COR-L47 (cell line): ENCODE data around the gene PBX3.

Experiments
- DNase-seq: peaks from one replicate; lab custom pipeline; 2025; lab: John Stamatoyannopoulos, UW

The PBX3 gene

DNA sequence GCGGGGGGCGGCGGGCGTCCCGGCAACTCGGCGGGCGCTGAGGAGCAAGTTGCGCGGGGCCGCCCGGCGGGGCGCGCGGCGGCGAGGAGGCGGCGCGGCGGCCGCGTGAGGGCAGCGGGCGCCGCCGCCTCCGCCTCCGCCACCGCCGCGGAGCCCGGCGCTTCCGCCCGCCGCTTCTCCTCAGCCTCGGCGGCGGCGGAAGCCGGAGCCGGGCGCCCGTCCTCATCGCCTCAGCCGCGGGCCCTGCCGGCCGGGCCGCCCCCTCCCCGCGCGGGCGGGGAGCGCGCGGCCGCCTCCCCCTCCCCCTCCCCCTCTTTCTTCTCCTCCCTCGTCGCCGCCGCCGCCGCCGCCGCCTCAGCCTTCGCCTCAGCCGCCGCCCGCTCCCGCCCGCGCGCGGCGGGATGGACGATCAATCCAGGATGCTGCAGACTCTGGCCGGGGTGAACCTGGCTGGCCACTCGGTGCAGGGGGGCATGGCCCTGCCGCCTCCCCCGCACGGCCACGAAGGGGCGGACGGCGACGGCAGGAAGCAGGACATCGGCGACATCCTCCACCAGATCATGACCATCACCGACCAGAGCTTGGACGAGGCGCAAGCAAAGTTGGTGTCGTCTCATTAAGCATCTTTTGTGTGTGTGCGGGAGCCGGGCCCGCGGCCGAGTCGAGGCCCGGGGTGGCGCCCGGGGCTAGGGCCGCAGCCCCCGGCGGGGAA, at the start of gene PBX3:
TSS of gene PBX3 (plus strand) at position 321 of the 712 bp plus-strand sequence.
- peak; percentile 36 for DNase-seq

DNA sequence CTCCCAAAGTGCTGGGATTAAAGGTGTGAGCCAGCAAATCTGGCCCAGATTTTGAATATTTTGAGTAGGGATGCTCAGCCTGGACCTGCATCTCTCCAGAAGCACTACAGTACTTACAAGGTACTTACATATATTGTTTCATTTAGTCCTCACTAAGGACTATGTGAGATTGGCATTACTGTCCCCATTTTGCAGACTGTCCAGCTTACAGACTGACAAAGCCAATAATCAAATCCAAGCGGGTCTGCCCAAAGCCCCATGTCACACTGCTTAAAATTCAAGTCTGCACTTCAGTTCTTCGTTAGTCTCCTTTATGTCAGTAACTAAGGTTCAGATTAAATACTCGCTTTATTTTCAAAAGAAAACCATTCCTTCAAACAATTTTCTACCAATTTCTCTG, 47.3 kb upstream of the PBX3 start:
- DNase-seq: no peak

GRCh38 chr9:125700791-125701190, 46.4 kb upstream of the PBX3 start:
- DNase-seq: no peak

DNA sequence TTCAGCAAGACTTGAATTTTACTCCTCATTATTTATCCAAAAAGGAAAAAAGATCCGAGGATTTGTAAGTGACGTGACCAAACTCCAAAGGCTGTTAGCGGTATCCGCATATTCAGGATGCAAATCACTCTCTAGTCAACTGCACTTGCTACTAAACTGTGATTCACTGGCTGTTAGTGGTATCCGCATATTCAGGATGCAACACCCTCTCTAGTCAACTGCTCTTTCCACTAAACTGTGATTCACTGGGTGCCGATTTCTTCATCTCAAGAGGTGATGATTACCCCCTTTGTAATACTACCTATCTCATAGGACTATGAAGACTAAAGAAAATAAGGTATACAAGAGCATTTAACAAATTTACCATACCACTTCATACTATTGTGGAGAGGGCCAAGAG, 45.8 kb upstream of the PBX3 start:
- no peak for DNase-seq

DNA sequence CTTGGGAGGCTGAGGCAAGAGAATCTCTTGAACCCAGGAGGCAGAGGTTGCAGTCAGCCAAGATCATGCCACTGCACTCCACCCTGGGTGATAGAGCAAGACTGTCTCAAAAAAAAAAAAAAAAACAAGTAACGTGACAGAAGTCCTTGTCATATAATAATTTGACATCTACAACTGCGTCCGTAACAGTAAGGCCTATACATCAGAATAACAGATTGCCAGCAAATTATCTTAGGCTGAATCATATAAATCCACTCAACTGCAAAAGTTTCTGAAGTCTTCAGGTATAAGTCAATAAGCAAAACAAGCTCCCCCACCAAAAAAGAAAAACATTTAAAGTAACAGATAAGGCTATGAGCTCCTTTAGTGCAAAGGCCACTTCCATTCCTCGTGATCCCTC, 43.5 kb upstream of the PBX3 start:
- DNase-seq: no peak

DNA sequence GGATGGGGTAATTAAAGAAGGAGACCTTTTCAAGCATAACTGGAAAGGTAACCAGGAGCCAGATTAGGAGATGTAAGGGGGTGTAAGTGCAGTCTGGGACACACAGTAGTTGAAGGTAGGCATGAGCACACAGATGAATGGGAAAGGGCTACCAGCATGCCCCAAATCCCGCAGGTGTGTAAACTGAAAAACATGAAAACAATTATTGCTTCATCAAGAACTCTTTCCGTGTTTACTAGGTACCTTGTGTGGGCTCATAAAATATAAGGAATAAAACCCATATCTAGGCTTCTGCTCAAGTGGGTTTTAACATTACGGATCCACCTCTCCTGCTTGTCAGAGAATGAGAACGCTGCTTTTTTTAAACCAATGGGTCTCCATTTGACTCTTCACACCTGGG, 41.3 kb upstream of the PBX3 start:
- no peak for DNase-seq

DNA sequence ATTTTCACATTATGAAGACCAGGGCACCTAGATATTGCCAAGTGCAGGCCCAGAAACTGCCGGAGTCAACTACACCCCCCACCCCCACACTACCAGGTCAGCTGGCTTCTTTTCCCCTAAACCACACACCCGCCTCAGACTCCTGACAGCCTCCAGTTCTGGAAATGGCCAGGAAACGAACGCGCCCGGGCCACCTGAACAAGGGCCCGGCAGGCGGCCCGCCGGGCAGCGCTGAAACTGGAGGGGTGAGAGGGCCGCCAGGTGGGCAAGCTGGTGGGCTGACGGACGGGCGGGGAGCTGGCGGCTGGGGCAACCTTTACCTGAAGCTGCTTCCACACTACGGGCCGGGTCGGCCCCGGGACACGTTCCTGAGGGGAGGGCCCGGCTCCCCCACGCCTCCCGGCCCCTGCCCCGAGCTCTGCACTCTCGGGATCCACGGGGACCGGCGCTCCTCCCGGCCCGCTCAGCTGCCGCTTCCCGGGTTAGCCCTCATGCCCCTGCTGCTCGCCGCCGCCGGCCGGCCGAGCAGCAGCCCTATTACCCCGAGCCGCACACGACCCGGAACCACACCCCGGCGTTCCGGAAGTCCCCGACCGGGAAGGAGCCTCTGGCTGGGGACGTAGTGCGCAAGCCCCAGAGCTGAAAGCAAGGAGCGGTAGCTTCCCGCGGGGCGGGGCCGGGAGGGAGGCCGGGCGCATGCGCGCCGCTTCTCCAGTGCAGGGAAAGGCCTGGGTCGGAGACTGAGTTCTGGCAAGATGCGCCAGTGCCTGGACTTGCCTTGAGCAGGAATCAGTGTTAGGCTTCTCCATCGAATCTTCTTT, 40.3 kb upstream of the PBX3 start, which contains the start of gene MAPKAP1:
TSS of gene MAPKAP1 (minus strand) at position 558 of the 821 bp plus-strand sequence. CDS start 34,634 bp downstream, outside the sequence.
- DNase-seq: peak; percentile 93

DNA sequence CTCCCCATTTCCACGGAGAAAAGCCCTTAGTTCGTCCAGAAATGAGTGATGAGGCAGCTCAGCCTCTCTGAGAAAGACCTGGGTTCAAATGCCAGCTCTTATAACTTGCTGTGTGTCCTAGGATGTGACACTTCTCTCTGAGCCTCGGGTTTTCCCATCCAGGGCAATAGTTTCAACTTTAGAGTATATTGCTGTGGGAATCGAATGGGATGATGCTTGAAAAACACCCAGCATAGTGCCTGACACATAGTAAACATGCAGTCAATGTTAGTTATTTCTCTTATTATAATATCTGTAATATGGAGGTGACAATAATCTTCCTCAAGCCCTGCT, 39.7 kb upstream of the PBX3 start:
- no peak for DNase-seq

DNA sequence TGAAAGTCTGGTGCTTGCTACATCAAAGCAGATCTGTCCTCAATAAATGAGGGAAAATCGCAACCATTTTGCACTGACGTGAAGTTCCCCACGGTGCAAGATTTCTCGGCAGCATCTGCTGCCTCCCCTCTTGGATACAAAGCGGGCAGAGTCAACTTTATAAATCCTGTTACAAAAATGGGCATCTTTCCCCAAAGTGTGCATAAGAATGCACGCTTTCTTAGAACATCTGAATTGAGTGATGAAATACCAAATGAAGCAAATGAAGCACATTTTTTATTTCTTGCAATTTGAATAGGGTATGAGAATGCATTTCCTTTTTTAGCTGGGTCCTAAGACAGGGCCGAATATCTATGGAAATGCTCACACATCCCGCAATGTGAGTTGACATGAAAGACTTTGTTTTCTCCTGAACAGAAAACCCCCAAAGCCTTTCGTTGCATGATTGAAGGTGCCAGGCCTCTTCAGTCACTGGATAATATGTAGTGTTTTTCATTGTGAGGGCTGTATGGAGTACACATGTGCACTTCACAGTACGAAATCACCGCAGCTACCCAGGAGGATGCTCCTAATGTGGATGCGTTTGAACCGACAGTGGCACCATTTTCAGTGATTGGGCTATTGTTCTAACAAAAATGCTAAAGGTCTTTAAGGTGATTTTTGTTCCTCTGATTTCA, 20.6 kb upstream of the PBX3 start:
- DNase-seq: no peak

GRCh38 chr9:125730168-125730567, 17.0 kb upstream of the PBX3 start:
- no peak for DNase-seq

- no peak for DNase-seq
These were observed 14.6 kb upstream of the PBX3 start for GRCh38 chr9:125732562-125732961.

GRCh38 chr9:125739436-125739835, 7.7 kb upstream of the PBX3 start:
- no peak for DNase-seq

- no peak for DNase-seq
These were observed 4.5 kb upstream of the PBX3 start for GRCh38 chr9:125742657-125743056.

- no peak for DNase-seq
These were observed 3.3 kb upstream of the PBX3 start for GRCh38 chr9:125743682-125744428.

DNA sequence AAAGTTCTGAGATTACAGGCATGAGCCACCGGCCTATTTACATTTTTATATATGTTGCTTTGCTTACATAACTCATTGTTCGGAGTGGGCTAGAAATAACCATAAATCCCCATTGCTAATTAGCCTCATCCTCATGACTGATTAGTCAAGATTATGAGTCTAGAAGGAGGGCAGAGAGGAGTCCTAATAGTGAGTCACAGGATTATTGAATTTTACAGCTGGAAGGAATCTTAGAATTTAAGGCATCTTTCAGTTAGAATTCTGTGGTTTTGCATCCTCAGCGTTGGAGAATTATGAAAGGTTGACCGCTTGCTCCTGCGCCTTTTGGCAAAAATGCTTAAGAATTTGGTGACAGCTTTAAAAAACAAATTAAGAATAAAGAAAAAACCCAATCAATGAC, 2.6 kb upstream of the PBX3 start:
- DNase-seq: no peak

GRCh38 chr9:125745018-125745417, 2.2 kb upstream of the PBX3 start:
- DNase-seq: no peak

- no peak for DNase-seq
These were observed 1.5 kb upstream of the PBX3 start for GRCh38 chr9:125745682-125746016.

- peak; percentile 96 for DNase-seq
These were observed 978 bp upstream of the PBX3 start for GRCh38 chr9:125746017-125746773.

- DNase-seq: no peak
These were observed 460 bp upstream of the PBX3 start for GRCh38 chr9:125746774-125747052.

DNA sequence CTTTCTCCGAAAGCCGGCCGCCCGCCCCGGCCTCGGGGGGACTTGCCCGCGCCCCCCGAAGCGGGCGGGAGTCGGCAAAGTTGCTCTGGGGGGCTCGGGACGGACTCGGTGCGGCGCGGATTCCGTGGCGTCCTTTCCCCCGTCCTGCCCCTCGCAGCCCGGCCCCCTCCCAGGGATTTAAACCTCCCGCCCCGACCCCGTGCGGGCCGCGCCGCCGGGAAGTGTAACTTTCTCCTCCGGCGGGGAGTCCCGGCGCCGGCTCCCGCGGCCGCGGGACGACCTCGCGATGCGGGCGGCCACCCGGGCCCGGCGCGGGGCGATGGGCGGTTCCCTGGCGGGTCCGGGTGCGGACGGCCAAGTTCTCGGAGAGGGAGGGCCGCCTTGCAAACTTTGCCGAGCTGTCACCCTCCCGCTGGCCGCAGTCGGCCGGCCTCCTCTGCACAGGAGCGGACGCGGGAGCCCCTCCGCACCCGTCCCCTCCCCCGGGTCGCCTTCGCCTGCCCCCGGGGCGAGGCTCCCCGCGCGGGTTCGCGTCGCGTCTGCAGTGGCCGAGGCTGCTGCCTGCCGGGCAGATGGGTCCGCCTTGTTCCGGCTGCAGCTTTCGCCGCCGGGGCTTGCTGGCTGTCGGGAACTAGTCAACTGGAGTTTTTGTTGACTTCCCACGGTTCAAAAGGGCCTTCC, 732 bp downstream of the PBX3 start:
- DNase-seq: no peak

GRCh38 chr9:125748446-125749099, 1.4 kb downstream of the PBX3 start:
- no peak for DNase-seq
